CD8-positive, alpha-beta memory T cell (primary cell): ENCODE results near the gene HOXD1. TPM values are rescaled to one million over a fixed set of nuclear protein-coding genes. Genes with fewer than 3 reads are reported as not detected.
A peak's percentile ranks its signal among the peaks of the same experiment; 100 is the strongest.

ENCODE experiments used
- CTCF ChIA-PET: fragments of 350-600 bp; sonication (Branson Sonifier 250); formaldehyde crosslinking; loops from one replicate; lab custom pipeline; 2021; ENCODE audit warnings: antibody characterized with exemption; lab: Charles Lee
- POLR2A ChIA-PET: fragments of 350-600 bp; sonication (Branson Sonifier 250); formaldehyde crosslinking; loops from one replicate; lab custom pipeline; 2021; ENCODE audit warnings: antibody characterized with exemption; lab: Charles Lee
- DNase-seq, 5 donors: peaks; one replicate each; pipeline versions ENCODE4 v3.0.0 to v3.0.0-alpha.2; 2020 to 2022; ENCODE audit warnings: mixed read lengths in 1 of 5
- H3K27ac ChIP-seq: one replicate; pipeline ENCODE4 v1.7.0; 2013; ENCODE audit warnings: low read depth, mild to moderate bottlenecking, low read length, moderate library complexity
- H3K27me3 ChIP-seq: 2 replicates; pipeline ENCODE4 v1.7.0; 2013; ENCODE audit warnings: low read length, mild to moderate bottlenecking; ENCODE audit not compliant: insufficient read depth, poor library complexity, severe bottlenecking
- H3K36me3 ChIP-seq: 2 replicates; pipeline ENCODE4 v1.7.0; 2013; ENCODE audit warnings: mild to moderate bottlenecking, low read length, moderate library complexity; ENCODE audit not compliant: insufficient read depth
- H3K4me1 ChIP-seq: 2 replicates; pipeline ENCODE4 v1.7.0; 2013; ENCODE audit warnings: mild to moderate bottlenecking, low read length, moderate library complexity; ENCODE audit not compliant: insufficient read depth
- H3K4me3 ChIP-seq: 2 replicates; pipeline ENCODE4 v1.7.0; 2013; ENCODE audit warnings: mild to moderate bottlenecking, low read length
- H3K9me3 ChIP-seq: 2 replicates; pipeline ENCODE4 v1.7.0; 2013; ENCODE audit warnings: mild to moderate bottlenecking, low read length
- H3K27ac Mint-ChIP-seq, 8 donors: one replicate each; pipeline ENCODE4 v1.8.0; 2020 to 2021; ENCODE audit warnings: mixed read lengths in 8 of 8, mild to moderate bottlenecking in 6 of 8, inconsistent platforms in 3 of 8, moderate library complexity in 3 of 8
- H3K27me3 Mint-ChIP-seq, 2 donors: one replicate each; pipeline ENCODE4 v1.8.0; 2020 to 2021; ENCODE audit warnings: mixed read lengths in 2 of 2, mild to moderate bottlenecking in 1 of 2, moderate library complexity in 1 of 2
- H3K36me3 Mint-ChIP-seq, 3 donors: one replicate each; pipeline ENCODE4 v1.8.0; 2020 to 2021; ENCODE audit warnings: mixed read lengths in 3 of 3, inconsistent platforms in 1 of 3, mild to moderate bottlenecking in 1 of 3
- H3K4me1 Mint-ChIP-seq, 3 donors: one replicate each; pipeline ENCODE4 v1.8.0; 2020 to 2021; ENCODE audit warnings: mixed read lengths in 3 of 3, inconsistent platforms in 1 of 3, mild to moderate bottlenecking in 1 of 3
- H3K4me3 Mint-ChIP-seq, 7 donors: one replicate each; pipeline ENCODE4 v1.8.0; 2020 to 2021; ENCODE audit warnings: mixed read lengths in 7 of 7, mild to moderate bottlenecking in 6 of 7, moderate library complexity in 4 of 7, inconsistent platforms in 2 of 7
- H3K9me3 Mint-ChIP-seq, 5 donors: one replicate each; pipeline ENCODE4 v1.8.0; 2020 to 2022; ENCODE audit warnings: mixed read lengths in 5 of 5, mild to moderate bottlenecking in 3 of 5, moderate library complexity in 2 of 5, inconsistent platforms in 1 of 5
- polyA plus RNA-seq: library from polyadenylated mRNA; unstranded; fragments of 300-500 nt; fragmentation: Illumina TruSeq; gene quantifications from one replicate; pipeline ENCODE4 v1.2.3, GENCODE V29; 2021
- total RNA-seq, 2 experiments: library from RNA; stranded (reverse); gene quantifications; one replicate each; pipeline ENCODE4 v1.2.3, GENCODE V29; 2021

Gene HOXD1
- total and polyA plus RNA-seq, 3 experiments from 2014 or later: not detected

DNA sequence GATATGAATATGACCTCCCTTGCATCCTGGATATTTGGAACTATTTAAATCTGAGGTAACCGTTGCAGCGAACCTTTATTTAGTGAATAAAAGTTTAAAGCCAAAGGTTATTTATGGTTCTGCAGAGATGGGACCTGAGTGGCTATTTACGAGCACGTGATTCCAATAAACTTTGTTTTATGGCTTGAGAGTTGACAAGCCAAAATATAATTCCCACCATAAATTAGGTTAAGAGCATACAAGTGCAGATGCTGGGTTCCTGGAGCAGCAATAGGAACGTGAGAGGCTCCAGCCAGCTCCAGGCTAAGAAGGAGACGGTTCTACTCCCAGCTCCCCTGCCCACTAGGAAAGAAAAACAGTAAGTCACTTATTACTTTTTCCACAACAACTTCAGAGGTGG is 42.4 kb upstream of the HOXD1 start:
- H3K27me3 ChIP-seq: peaks cover 78% of the 10 kb centered on the region
- peaks cover 0 to 5% (median 3%) of the 10 kb centered on the region in 5 donors for H3K9me3 Mint-ChIP-seq
- no peak overlapping the region for H3K27ac ChIP-seq
- H3K36me3 ChIP-seq: no peaks in the 10 kb centered on the region
- peaks cover 81 to 96% of the 10 kb centered on the region in 2 donors for H3K27me3 Mint-ChIP-seq
- no peak overlapping the region for H3K4me3 Mint-ChIP-seq
- CTCF ChIA-PET: interaction anchor here (3.7 kb wide), 1 partner anchor 19 kb away, joined by 11 read pairs; no protein-coding TSS in a partner anchor
- peaks cover under 1% of the 10 kb centered on the region for H3K4me1 ChIP-seq
- POLR2A ChIA-PET: no interaction called here
- H3K27ac Mint-ChIP-seq: no peak overlapping the region
- DNase-seq: no peak
- peaks cover 0 to 2% (median 0%) of the 10 kb centered on the region in 3 donors for H3K36me3 Mint-ChIP-seq
- H3K4me1 Mint-ChIP-seq: peaks cover 4 to 14% (median 12%) of the 10 kb centered on the region in 3 donors
- no peak overlapping the region for H3K4me3 ChIP-seq
- no peaks in the 10 kb centered on the region for H3K9me3 ChIP-seq

- H3K27me3 ChIP-seq: peaks cover 78% of the 10 kb centered on the region
- ChIA-PET POLR2A (no interaction called here), CTCF (interaction anchor here (3.7 kb wide), 1 partner anchor 20 kb away, joined by 11 read pairs; no protein-coding TSS in a partner anchor)
Observed at GRCh38 chr2:176146645-176147044, 41.8 kb upstream of the HOXD1 start.

GRCh38 chr2:176147210-176147799 is 41.2 kb upstream of the HOXD1 start:
- Histone ChIP-seq H3K36me3 (no peaks in the 10 kb centered on the region), H3K27me3 (peaks cover 77% of the 10 kb centered on the region), H3K9me3 (no peaks in the 10 kb centered on the region), H3K27ac (no peak overlapping the region), H3K4me3 (no peak overlapping the region), H3K4me1 (no peaks in the 10 kb centered on the region)
- H3K4me1 Mint-ChIP-seq: peaks cover 2 to 9% (median 6%) of the 10 kb centered on the region in 3 donors
- peaks cover 0 to 2% (median 0%) of the 10 kb centered on the region in 3 donors for H3K36me3 Mint-ChIP-seq
- peaks cover 76 to 89% of the 10 kb centered on the region in 2 donors for H3K27me3 Mint-ChIP-seq
- ChIA-PET CTCF (interaction anchor here (3.7 kb wide), 1 partner anchor 20 kb away, joined by 11 read pairs; no protein-coding TSS in a partner anchor), POLR2A (no interaction called here)
- peak overlapping the region in 1 of 8 donors; percentile 56 for H3K27ac Mint-ChIP-seq
- no peak overlapping the region for H3K4me3 Mint-ChIP-seq
- no peak for DNase-seq
- H3K9me3 Mint-ChIP-seq: peaks cover 0 to 5% (median 0%) of the 10 kb centered on the region in 5 donors

More at GRCh38 chr2:176146645-176147044, 41.8 kb upstream of the HOXD1 start:
- Mint-ChIP-seq H3K4me1 (peaks cover 2 to 9% (median 6%) of the 10 kb centered on the region in 3 donors), H3K27me3 (peaks cover 81 to 95% of the 10 kb centered on the region in 2 donors), H3K36me3 (peaks cover 0 to 2% (median 0%) of the 10 kb centered on the region in 3 donors), H3K4me3 (no peak overlapping the region), H3K27ac (no peak overlapping the region), H3K9me3 (peaks cover 0 to 5% (median 0%) of the 10 kb centered on the region in 5 donors)
- Histone ChIP-seq H3K36me3 (no peaks in the 10 kb centered on the region), H3K9me3 (no peaks in the 10 kb centered on the region), H3K4me1 (no peaks in the 10 kb centered on the region), H3K27ac (no peak overlapping the region), H3K4me3 (no peak overlapping the region)
- DNase-seq: no peak

DNA sequence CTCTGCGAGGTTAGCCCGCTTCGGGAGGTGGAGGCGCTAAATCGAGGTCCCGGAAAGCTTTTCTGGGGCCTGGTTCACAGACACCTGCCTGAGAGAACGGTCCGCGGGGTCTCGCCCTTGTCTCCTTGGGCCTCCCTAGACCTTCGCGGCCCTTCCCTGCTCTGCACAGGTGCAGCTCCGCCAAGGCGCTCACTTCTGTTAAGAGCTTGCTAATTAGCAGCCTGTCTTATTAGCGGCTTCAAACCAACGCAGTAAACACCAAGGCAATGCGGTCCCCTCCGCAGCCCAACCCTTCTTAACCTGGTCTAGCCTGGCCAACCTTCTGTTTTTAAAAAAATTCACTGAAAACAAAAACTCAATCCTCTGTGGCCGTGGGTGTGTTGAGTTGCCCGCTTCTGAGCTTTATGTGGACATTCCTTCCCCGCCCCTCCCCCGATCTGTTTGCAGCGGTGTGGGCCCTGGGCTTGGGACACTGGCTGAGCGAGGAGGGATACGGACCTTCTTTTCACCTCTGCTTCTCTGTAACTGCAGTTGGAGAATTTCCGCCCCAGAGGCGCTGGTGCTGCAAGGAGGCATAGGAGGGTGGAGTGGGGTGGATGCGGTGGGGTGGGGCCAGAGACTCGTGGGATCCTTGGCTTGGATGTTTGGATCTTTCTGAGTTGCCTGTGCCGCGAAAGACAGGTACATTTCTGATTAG is 40.5 kb upstream of the HOXD1 start:
- ChIA-PET POLR2A (no interaction called here), CTCF (no interaction called here)
- Histone ChIP-seq H3K4me1 (no peaks in the 10 kb centered on the region), H3K36me3 (no peaks in the 10 kb centered on the region), H3K27ac (no peak overlapping the region), H3K27me3 (peaks cover 71% of the 10 kb centered on the region), H3K4me3 (no peak overlapping the region), H3K9me3 (no peaks in the 10 kb centered on the region)
- Mint-ChIP-seq H3K9me3 (peaks cover 0 to 5% (median 0%) of the 10 kb centered on the region in 5 donors), H3K4me3 (no peak overlapping the region), H3K27ac (no peak overlapping the region), H3K36me3 (peaks cover 0 to 2% (median 0%) of the 10 kb centered on the region in 3 donors), H3K27me3 (peaks cover 76 to 91% of the 10 kb centered on the region in 2 donors), H3K4me1 (peaks cover 2 to 9% (median 6%) of the 10 kb centered on the region in 3 donors)
- DNase-seq: no peak

GRCh38 chr2:176148751-176149421 is 39.6 kb upstream of the HOXD1 start:
- H3K27me3 Mint-ChIP-seq: peaks cover 76 to 90% of the 10 kb centered on the region in 2 donors
- POLR2A ChIA-PET: no interaction called here

GRCh38 chr2:176149481-176149938 is 39.0 kb upstream of the HOXD1 start:
- no peak overlapping the region for H3K4me3 Mint-ChIP-seq
- ChIA-PET POLR2A (no interaction called here), CTCF (no interaction called here)
- H3K27ac Mint-ChIP-seq: peak overlapping the region in 1 of 8 donors; percentile 5
- H3K4me3 ChIP-seq: no peak overlapping the region
- H3K4me1 Mint-ChIP-seq: peaks cover 2 to 9% (median 6%) of the 10 kb centered on the region in 3 donors
- no peaks in the 10 kb centered on the region for H3K36me3 ChIP-seq
- peaks cover 0 to 5% (median 0%) of the 10 kb centered on the region in 5 donors for H3K9me3 Mint-ChIP-seq
- H3K9me3 ChIP-seq: no peaks in the 10 kb centered on the region
- peaks cover 76 to 92% of the 10 kb centered on the region in 2 donors for H3K27me3 Mint-ChIP-seq
- H3K4me1 ChIP-seq: no peaks in the 10 kb centered on the region
- H3K27ac ChIP-seq: no peak overlapping the region
- peaks cover 0 to 2% (median 0%) of the 10 kb centered on the region in 3 donors for H3K36me3 Mint-ChIP-seq
- peaks cover 64% of the 10 kb centered on the region for H3K27me3 ChIP-seq
- no peak for DNase-seq

More at GRCh38 chr2:176148751-176149421, 39.6 kb upstream of the HOXD1 start:
- H3K4me3 Mint-ChIP-seq: no peak overlapping the region
- H3K9me3 Mint-ChIP-seq: peaks cover 0 to 5% (median 0%) of the 10 kb centered on the region in 5 donors
- Histone ChIP-seq H3K36me3 (no peaks in the 10 kb centered on the region), H3K4me3 (no peak overlapping the region), H3K9me3 (no peaks in the 10 kb centered on the region), H3K4me1 (no peaks in the 10 kb centered on the region), H3K27ac (no peak overlapping the region), H3K27me3 (peaks cover 65% of the 10 kb centered on the region)
- peaks cover 0 to 2% (median 0%) of the 10 kb centered on the region in 3 donors for H3K36me3 Mint-ChIP-seq
- H3K27ac Mint-ChIP-seq: peak overlapping the region in 1 of 8 donors; percentile 5
- CTCF ChIA-PET: no interaction called here
- no peak for DNase-seq
- peaks cover 2 to 9% (median 6%) of the 10 kb centered on the region in 3 donors for H3K4me1 Mint-ChIP-seq

DNA sequence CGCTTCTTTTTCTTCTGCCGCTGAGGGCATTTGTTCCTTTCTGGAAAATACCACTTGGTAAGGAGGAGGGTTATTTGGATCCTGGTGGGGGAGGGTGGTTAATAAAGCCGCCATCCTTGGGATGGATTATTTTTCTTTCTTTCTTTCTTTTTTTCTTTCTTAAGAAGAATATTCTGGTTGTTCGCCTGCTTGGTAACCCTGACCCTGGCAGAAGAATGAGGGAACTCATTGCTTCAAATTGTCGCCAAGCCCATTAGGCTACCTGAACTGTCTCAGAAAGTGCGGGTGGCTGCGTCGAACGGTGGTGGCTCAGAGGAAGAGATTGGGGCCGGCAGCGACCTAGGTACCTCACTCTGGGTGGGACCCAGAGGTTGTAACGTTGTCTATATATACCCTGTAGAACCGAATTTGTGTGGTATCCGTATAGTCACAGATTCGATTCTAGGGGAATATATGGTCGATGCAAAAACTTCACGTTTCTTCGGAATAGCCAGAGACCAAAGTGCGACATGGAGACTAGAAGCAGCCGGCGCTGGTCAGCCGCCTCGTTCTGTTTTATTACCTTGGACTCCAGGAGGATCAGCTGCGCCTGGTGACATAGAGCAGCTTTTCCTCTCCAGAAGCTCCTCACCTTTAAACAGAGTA is 38.4 kb upstream of the HOXD1 start:
- H3K27ac Mint-ChIP-seq: peak overlapping the region in 2 of 8 donors; percentile 24 to 37
- H3K4me3 Mint-ChIP-seq: peak overlapping the region in 2 of 7 donors; percentile 12 to 65
- H3K4me1 Mint-ChIP-seq: peaks cover 2 to 9% (median 6%) of the 10 kb centered on the region in 3 donors

More for the DNA sequence above, 38.4 kb upstream of the HOXD1 start:
- DNase-seq: no peak
- Histone ChIP-seq H3K27me3 (peaks cover 61% of the 10 kb centered on the region), H3K4me1 (no peaks in the 10 kb centered on the region), H3K4me3 (no peak overlapping the region), H3K36me3 (no peaks in the 10 kb centered on the region), H3K27ac (no peak overlapping the region), H3K9me3 (no peaks in the 10 kb centered on the region)
- ChIA-PET POLR2A (no interaction called here), CTCF (interaction anchor here (1.2 kb wide), 1 partner anchor 29 kb away, joined by 3 read pairs; no protein-coding TSS in a partner anchor)
- peaks cover 0 to 5% (median 0%) of the 10 kb centered on the region in 5 donors for H3K9me3 Mint-ChIP-seq
- H3K27me3 Mint-ChIP-seq: peaks cover 74 to 92% of the 10 kb centered on the region in 2 donors
- no peaks in the 10 kb centered on the region for H3K36me3 Mint-ChIP-seq
